H1 (cell line): ENCODE results near the gene ORAI1. TPM values are rescaled to one million over a fixed set of nuclear protein-coding genes. Genes with fewer than 3 reads are reported as not detected.

ENCODE experiments used
- CTCF ChIA-PET: fragments of 300-600 bp; sonication (Branson Sonifier 250); formaldehyde crosslinking; loops from one replicate; lab custom pipeline; 2021; ENCODE audit not compliant: partially characterized antibody; lab: Charles Lee
- POLR2A ChIA-PET: fragments of 300-600 bp; sonication (Branson Sonifier 250); formaldehyde crosslinking; loops from one replicate; lab custom pipeline; 2021; ENCODE audit warnings: inconsistent platforms; ENCODE audit not compliant: partially characterized antibody; lab: Charles Lee
- DNase-seq, 2 experiments: peaks; one replicate each; pipeline versions ENCODE4 v3.0.0 to v3.0.0-alpha.2; 2010 to 2022; ENCODE audit warnings: low spot score in 2 of 2, low read depth in 1 of 2, mixed read lengths in 1 of 2
- FAIRE-seq: peaks from 2 replicates; lab custom pipeline; 2011; peaks lifted over from hg19 to GRCh38; lab: Jason Lieb, UNC
- H2AFZ ChIP-seq: 2 replicates; pipeline ENCODE4 v1.8.1; 2012; ENCODE audit warnings: low read length, inconsistent platforms
- H2AK5ac ChIP-seq: 2 replicates; pipeline ENCODE4 v1.6.1; 2013; ENCODE audit warnings: low read depth, low read length
- H2BK120ac ChIP-seq: replicated peaks from 2 replicates; pipeline ENCODE3; 2013; ENCODE audit warnings: low read depth, low read length, inconsistent platforms
- H2BK12ac ChIP-seq: 2 replicates; pipeline ENCODE4 v1.6.1; 2013; ENCODE audit warnings: low read depth, low read length
- H2BK15ac ChIP-seq: 2 replicates; pipeline ENCODE4 v1.6.1; 2013; ENCODE audit warnings: low read length
- H2BK20ac ChIP-seq: 2 replicates; pipeline ENCODE4 v1.6.1; 2013; ENCODE audit warnings: low read length
- H2BK5ac ChIP-seq: 2 replicates; pipeline ENCODE4 v1.6.1; 2013; ENCODE audit warnings: low read depth, low read length
- H3K14ac ChIP-seq: 2 replicates; pipeline ENCODE4 v1.6.1; 2013; ENCODE audit warnings: inconsistent platforms; ENCODE audit not compliant: insufficient read length
- H3K18ac ChIP-seq: 2 replicates; pipeline ENCODE4 v1.6.1; 2013; ENCODE audit warnings: low read length; ENCODE audit errors: extremely low read depth
- H3K23ac ChIP-seq: 2 replicates; pipeline ENCODE4 v1.6.1; 2013; ENCODE audit warnings: inconsistent platforms; ENCODE audit not compliant: insufficient read length
- H3K23me2 ChIP-seq: 2 replicates; pipeline ENCODE4 v1.6.1; 2013; ENCODE audit warnings: low read depth, low read length
- H3K27ac ChIP-seq: 2 replicates; pipeline ENCODE4 v1.6.1; 2011; ENCODE audit warnings: low read depth, low read length, inconsistent platforms
- H3K27me3 ChIP-seq, 4 experiments: replicated peaks in 1 of 4; 1 replicate in 1 of 4; 2 replicates in 3 of 4; pipeline versions ENCODE4 v1.6.1 to v1.8.1; 2011 to 2013; ENCODE audit warnings: low read length in 3 of 4, mild to moderate bottlenecking in 3 of 4, inconsistent platforms in 2 of 4, mixed read lengths in 2 of 4, moderate library complexity in 1 of 4; ENCODE audit not compliant: control insufficient read depth in 3 of 4, insufficient read depth in 3 of 4; ENCODE audit errors: extremely low read depth in 1 of 4
- H3K36me3 ChIP-seq, 4 experiments: 2 replicates each; pipeline versions ENCODE4 v1.6.1 to v1.8.1; 2011 to 2013; ENCODE audit warnings: mild to moderate bottlenecking in 4 of 4, low read length in 3 of 4, moderate library complexity in 2 of 4, control low read depth in 1 of 4, inconsistent platforms in 1 of 4; ENCODE audit not compliant: insufficient read depth in 4 of 4, control insufficient read depth in 2 of 4
- H3K4ac ChIP-seq: replicated peaks from 2 replicates; pipeline ENCODE3; 2013; ENCODE audit warnings: low read length, low read depth, mixed read lengths, inconsistent platforms; ENCODE audit not compliant: insufficient read length
- H3K4me1 ChIP-seq, 4 experiments: replicated peaks in 1 of 4; 1 replicate in 1 of 4; 2 replicates in 3 of 4; pipeline versions ENCODE4 v1.6.1 to v1.8.1; 2011 to 2013; ENCODE audit warnings: low read length in 3 of 4, inconsistent platforms in 2 of 4, mixed read lengths in 1 of 4; ENCODE audit not compliant: insufficient read depth in 4 of 4, control insufficient read depth in 3 of 4
- H3K4me2 ChIP-seq, 2 experiments: 2 replicates each; pipeline versions ENCODE4 v1.6.1 to v1.8.1; 2011 to 2013; ENCODE audit warnings: low read depth in 2 of 2, low read length in 2 of 2, control low read depth in 1 of 2, inconsistent platforms in 1 of 2, mild to moderate bottlenecking in 1 of 2; ENCODE audit not compliant: insufficient read depth in 1 of 2
- H3K4me3 ChIP-seq, 4 experiments: fragments of 200-600, 300-600 bp in 1 of 4; sonication (generic), shearing (Covaris generic), sonication (Bioruptor Twin) in 1 of 4; 2 replicates each; pipeline versions ENCODE4 v1.5.1 to v1.8.1; 2011 to 2016; ENCODE audit warnings: low read length in 4 of 4, low read depth in 3 of 4, control low read depth in 2 of 4, inconsistent platforms in 2 of 4, mild to moderate bottlenecking in 2 of 4, mixed read lengths in 1 of 4, moderate library complexity in 1 of 4; ENCODE audit not compliant: insufficient read depth in 2 of 4; ENCODE audit errors: extremely low read depth in 1 of 4
- H3K56ac ChIP-seq: replicated peaks from 2 replicates; pipeline ENCODE3; 2013; ENCODE audit warnings: low read depth, mild to moderate bottlenecking, mixed read lengths, low read length, inconsistent platforms; ENCODE audit not compliant: insufficient read length
- H3K79me1 ChIP-seq: 2 replicates; pipeline ENCODE4 v1.6.1; 2013; ENCODE audit warnings: low read depth, low read length, control low read depth
- H3K79me2 ChIP-seq, 2 experiments: 2 replicates each; pipeline versions ENCODE4 v1.6.1 to v1.8.1; 2012 to 2013; ENCODE audit warnings: low read length in 2 of 2, mild to moderate bottlenecking in 2 of 2, inconsistent platforms in 1 of 2; ENCODE audit not compliant: insufficient read depth in 2 of 2, control insufficient read depth in 1 of 2
- H3K9ac ChIP-seq, 4 experiments: replicated peaks in 1 of 4; 1 replicate in 1 of 4; 2 replicates in 3 of 4; pipeline versions ENCODE4 v1.6.1 to v1.8.1; 2011 to 2013; ENCODE audit warnings: low read depth in 3 of 4, low read length in 3 of 4, control low read depth in 2 of 4, mild to moderate bottlenecking in 2 of 4, moderate library complexity in 2 of 4, inconsistent platforms in 1 of 4; ENCODE audit errors: extremely low read depth in 1 of 4
- H3K9me3 ChIP-seq, 2 experiments: 2 replicates each; pipeline versions ENCODE4 v1.6.1 to v1.8.1; 2012 to 2013; ENCODE audit warnings: mild to moderate bottlenecking in 2 of 2, moderate library complexity in 2 of 2, control low read depth in 1 of 2, inconsistent platforms in 1 of 2, low read depth in 1 of 2, low read length in 1 of 2, mixed read lengths in 1 of 2; ENCODE audit not compliant: insufficient read depth in 2 of 2
- H4K20me1 ChIP-seq, 2 experiments: replicated peaks in 1 of 2; 2 replicates each; pipeline versions ENCODE3 to v1.8.1; 2011 to 2013; ENCODE audit warnings: inconsistent platforms in 2 of 2, low read length in 2 of 2, mild to moderate bottlenecking in 1 of 2; ENCODE audit not compliant: insufficient read depth in 2 of 2, control insufficient read depth in 1 of 2
- H4K5ac ChIP-seq: 2 replicates; pipeline ENCODE4 v1.6.1; 2013; ENCODE audit warnings: low read length, low read depth, mixed read lengths, inconsistent platforms; ENCODE audit not compliant: insufficient read length
- H4K8ac ChIP-seq: 2 replicates; pipeline ENCODE4 v1.8.0; 2013; ENCODE audit warnings: mild to moderate bottlenecking, moderate library complexity, low read length, inconsistent platforms; ENCODE audit not compliant: insufficient read depth; ENCODE audit errors: extremely low read depth
- H4K91ac ChIP-seq: replicated peaks from 2 replicates; pipeline ENCODE3; 2013; ENCODE audit warnings: low read length, mixed read lengths, inconsistent platforms; ENCODE audit not compliant: insufficient read length
- ASH2L ChIP-seq: fragments of 200-600, 300-600 bp; sonication (generic); IDR thresholded peaks from one replicate; pipeline ENCODE4 v1.7.1; 2017; ENCODE audit warnings: low read length
- ATF2 ChIP-seq: IDR thresholded peaks from 2 replicates; pipeline ENCODE4 v1.6.1; 2012; ENCODE audit warnings: low read length, inconsistent platforms
- CREB1 ChIP-seq: IDR thresholded peaks from 2 replicates; pipeline ENCODE4 v1.6.1; 2012; ENCODE audit warnings: inconsistent platforms
- FOSL1 ChIP-seq: IDR thresholded peaks from 2 replicates; pipeline ENCODE4 v1.6.1; 2011; ENCODE audit warnings: mild to moderate bottlenecking, low read depth, low read length, moderate library complexity; ENCODE audit not compliant: insufficient read depth
- WGBS, 2 experiments: shearing (Covaris generic) in 1 of 2; methylation state at CpG; one replicate each; pipeline versions ENCODE4 v1.1.6 to v1.1.7; 2013 to 2015; ENCODE audit warnings: low lambda C conversion rate in 2 of 2, mixed read lengths in 2 of 2, inconsistent platforms in 1 of 2, low coverage in 1 of 2, missing lambda C conversion rate in 1 of 2; ENCODE audit not compliant: insufficient replicate concordance in 2 of 2, insufficient coverage in 1 of 2, insufficient read length in 1 of 2; ENCODE audit errors: extremely low coverage in 1 of 2, missing lambda C conversion rate in 1 of 2; 5-methylcytosine and 5-hydroxymethylcytosine counted together
- polyA plus RNA-seq, 7 experiments: library from polyadenylated mRNA; depleted of rRNA in 3 of 7; stranded (reverse) in 5 of 7; unstranded in 2 of 7; fragments of >200 nt in 5 of 7; fragments of 200-250 nt in 2 of 7; gene quantifications; 1 replicate in 5 of 7; 2 replicates in 1 of 7; 4 replicates in 1 of 7; pipeline versions ENCODE4 v1.2.1 to v1.2.3, GENCODE V29; 2011 to 2013; ENCODE audit warnings: missing spikeins in 2 of 7, mixed read lengths in 2 of 7
- total RNA-seq: library from RNA; stranded (reverse); fragmentation: NEBNext Ultra II Directional; extraction: Animal tissue kit (Norgen Biotek cat#: 25700); gene quantifications from 2 replicates; pipeline ENCODE4 v1.2.1, GENCODE V29; 2021

The ORAI1 gene
- total and polyA plus RNA-seq, 2 of the 8 experiments (the other 6 are each of a cell fraction or from before 2014, with no cell fraction given) = 29.9 to 71.5 TPM

DNA sequence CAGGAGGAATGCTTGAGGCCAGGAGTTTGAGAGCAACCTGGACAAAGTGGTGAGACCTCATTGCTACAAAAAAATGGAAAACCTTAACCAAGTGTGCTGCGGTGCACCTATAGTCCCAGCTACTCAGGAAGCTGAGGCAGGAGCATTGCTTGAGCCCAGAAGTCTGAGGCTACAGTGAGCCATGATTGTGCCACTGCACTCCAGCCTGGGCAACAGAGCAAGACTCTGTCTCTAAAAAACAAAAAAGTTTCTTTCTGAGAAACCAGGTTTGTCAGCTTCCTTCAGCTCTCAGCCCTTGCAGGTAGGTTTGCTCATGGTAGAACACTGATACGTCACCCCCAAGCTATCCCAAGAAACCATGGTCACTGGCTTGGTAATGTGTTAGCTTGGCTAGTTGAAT, 63.1 kb downstream of the ORAI1 start:
- Histone ChIP-seq H3K27ac (no peak overlapping the region), H3K79me1 (no peaks in the 10 kb centered on the region), H3K18ac (no peak overlapping the region), H3K14ac (no peak overlapping the region), H3K79me2 (no peaks in the 10 kb centered on the region), H3K36me3 (no peaks in the 10 kb centered on the region), H2BK20ac (no peak overlapping the region), H4K20me1 (no peaks in the 10 kb centered on the region), H2BK12ac (no peak overlapping the region), H3K4me1 (peaks cover 0 to 3% (median 0%) of the 10 kb centered on the region in 4 experiments; a peak in 2 of 7 replicates), H4K8ac (no peak overlapping the region), H3K23me2 (no peaks in the 10 kb centered on the region), H3K4me3 (no peak overlapping the region), H2BK120ac (no peak overlapping the region), H4K5ac (no peak overlapping the region), H2BK5ac (no peak overlapping the region), H3K4ac (no peak overlapping the region), H2AK5ac (no peak overlapping the region), H2BK15ac (no peak overlapping the region), H3K23ac (no peak overlapping the region), H2AFZ (no peak overlapping the region), H3K9ac (no peak overlapping the region), H3K27me3 (no peaks in the 10 kb centered on the region), H4K91ac (no peak overlapping the region), H3K56ac (no peak overlapping the region), H3K9me3 (no peaks in the 10 kb centered on the region), H3K4me2 (no peak overlapping the region)
- ChIA-PET POLR2A (interaction anchor here (1.2 to 1.7 kb wide), 2 partner anchors 84 to 112 kb away, joined by 3 to 5 read pairs; no protein-coding TSS in a partner anchor), CTCF (interaction anchor here (0.6 to 3.9 kb wide), 3 partner anchors 9 to 435 kb away, joined by 3 to 18 read pairs (median 7); partner anchors contain the start of gene RHOF)
- DNase-seq (no peak), FAIRE-seq (no peak)
- TF ChIP-seq CREB1 (no peak), FOSL1 (no peak), ATF2 (no peak), ASH2L (no peak)
- 83% methylated on average over 2 of the region's 2 CpGs; no CpG with 5 or more reads in 1 of the 2 experiments for WGBS, 2 experiments
